ENCODE measurements around the gene CYB5A.

CYB5A gene

DNA sequence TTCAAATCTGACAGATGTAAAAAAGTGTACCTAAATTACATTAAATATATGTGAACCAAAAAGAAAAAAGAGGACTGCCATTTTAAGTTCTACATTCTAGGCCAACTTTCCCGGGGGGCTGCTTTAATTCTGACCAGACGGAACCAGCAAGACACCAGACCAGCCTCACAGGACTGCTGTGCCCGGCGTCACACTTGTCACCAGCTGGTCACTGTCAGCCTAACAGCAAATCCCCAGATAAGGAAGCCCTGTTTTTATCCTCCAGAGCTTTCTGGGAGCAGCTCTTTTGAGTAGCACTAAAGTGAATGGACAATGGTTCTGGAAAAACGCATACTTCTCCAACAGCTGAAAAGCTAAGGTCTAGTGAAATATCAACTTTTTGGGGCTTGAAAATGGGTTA, 35.6 kb downstream of the CYB5A start:
- in situ Hi-C loops (cut with MboI; ENCODE audit: low pct_unique_long_range_greater_than_20kb, low sequenced_read_pairs), result no loop called here
- no peak for DNase-seq

DNA sequence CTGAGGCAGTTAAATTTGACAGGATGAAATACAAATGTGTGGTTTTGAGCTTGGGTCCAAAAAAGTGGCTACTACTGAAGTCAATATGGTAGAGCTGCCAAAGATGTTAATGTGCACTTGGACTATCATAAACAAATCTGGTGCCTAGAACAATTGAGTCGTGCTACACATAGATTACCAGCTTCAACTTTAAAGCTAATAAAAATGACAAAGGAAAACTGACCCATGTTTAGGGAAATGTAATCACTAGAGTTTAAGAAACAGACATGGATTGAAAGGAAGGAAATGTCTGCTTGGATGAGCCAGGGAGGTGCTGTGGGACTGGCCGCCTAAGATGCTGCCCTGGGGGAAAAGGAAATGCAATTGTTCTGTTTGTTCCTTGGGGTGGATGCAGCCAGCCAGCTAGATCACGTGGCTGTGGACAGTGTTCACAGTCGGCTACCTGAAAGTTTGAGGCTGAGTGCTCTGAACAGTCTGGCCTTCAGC, 36.6 kb downstream of the CYB5A start:
- in situ Hi-C loops (cut with MboI; ENCODE audit: low pct_unique_long_range_greater_than_20kb, low sequenced_read_pairs), result no loop called here
- DNase-seq, result no peak

DNA sequence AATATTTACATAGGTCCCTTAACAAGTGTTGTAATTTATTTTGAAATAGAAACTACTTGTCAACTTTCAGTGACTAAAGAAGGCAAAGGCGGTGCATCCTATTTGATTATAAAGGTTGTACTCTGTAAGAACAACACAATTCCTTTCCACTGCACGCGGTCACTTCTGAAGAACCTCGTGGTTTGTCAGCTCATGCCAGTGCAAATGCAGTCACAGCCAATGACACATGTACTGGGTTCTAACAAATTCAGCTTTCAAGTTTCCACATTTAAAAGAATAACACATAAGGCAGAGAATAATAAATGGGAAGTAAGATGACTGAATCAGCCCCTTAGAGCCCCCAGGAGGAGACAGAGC, 39.7 kb downstream of the CYB5A start:
- DNase-seq, result no peak
- in situ Hi-C loops (cut with MboI; ENCODE audit: low pct_unique_long_range_greater_than_20kb, low sequenced_read_pairs), result no loop called here

DNA sequence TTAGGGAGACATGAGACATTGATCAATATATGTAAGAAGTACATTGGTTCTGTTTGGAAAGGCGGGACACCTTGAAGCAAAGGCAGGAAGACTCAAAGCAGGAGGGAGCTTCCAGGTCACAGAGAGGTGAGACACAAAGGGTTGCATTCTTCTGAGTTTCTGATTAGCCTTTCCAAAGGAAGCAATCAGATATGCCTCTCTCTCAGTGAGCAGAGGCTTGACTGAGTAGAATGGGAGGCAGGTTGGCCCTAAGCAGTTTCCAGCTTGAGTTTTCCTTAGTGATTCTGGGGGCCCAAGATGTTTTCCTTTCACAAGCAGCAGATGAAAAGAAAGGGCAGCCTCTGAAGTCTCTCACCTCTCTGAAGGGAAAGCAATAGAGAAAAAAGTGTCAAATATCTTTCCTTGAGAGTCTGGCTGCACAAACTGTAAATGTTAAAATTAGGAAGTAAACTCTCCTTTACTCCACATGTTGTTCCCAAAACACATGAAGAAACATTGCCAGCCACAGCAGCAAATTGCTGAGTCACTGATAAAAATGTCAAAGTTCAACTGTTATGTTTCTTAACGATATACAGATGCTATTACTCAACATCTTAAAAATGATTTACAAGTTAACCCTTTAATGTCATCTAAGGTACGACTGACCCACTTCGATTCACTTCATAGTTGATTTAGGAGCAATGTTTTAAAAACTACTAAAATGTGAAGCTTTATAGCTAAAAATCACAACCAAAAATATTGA, 40.3 kb downstream of the CYB5A start:
- DNase-seq, result peak; percentile 44
- in situ Hi-C loops (cut with MboI; ENCODE audit: low pct_unique_long_range_greater_than_20kb, low sequenced_read_pairs), result no loop called here

DNA sequence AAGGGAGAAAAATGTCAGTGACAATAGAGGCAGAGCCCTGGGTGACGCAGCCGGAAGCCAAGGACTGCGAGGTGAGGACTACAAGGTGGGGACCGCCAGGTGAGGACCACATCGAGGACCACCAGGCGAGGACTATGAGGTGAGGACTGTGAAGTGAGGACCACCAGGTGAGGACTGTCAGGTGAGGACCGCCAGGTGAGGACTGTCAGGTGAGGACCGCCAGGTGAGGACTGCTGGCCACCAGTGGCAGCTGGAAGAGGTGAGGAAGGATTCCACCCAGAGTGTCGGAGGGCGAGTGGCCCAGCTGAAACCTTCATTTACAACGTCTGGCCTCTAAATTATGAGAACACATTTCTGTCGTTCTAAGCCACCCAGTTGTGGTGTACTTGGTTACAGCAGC, 41.6 kb downstream of the CYB5A start:
- in situ Hi-C loops (cut with MboI; ENCODE audit: low pct_unique_long_range_greater_than_20kb, low sequenced_read_pairs), result no loop called here
- no peak for DNase-seq

DNA sequence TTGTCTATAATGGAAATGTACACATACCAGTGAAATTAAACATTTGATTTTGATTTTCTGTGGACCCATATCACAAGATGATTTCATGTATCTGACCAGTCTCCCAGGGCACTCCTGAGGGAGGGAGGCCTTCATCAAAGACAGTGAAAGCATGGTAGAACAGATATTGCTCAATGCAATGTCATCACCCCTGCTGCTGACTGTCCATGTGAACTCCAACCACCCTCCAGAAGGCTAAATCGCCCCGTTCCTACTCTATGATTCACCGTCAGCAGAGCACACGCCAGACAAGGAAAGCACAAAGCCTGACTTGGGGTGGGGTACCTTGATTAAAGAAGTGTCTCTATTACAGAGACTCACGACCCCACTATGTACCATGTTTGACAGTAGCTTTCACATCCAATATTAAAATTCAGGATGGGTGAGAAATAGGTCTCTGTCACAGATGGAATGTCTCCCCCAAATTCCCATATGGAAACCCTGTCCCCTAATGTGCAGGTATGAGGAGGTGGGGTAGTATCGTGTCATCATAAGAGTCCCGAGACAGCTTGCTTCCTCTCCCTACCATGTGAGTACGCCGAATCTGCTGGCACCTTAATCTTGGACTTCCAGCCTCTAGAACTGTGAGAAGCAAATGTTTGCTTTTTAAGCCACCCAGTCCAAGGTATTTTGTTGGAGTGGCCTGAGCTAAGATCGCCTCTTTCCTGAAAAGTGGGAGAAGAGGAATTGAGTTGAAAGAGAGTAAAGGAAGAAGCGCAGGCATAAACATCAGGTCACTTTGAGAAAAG, 42.4 kb downstream of the CYB5A start:
- in situ Hi-C loops (cut with MboI; ENCODE audit: low pct_unique_long_range_greater_than_20kb, low sequenced_read_pairs), result no loop called here
- no peak for DNase-seq

DNA sequence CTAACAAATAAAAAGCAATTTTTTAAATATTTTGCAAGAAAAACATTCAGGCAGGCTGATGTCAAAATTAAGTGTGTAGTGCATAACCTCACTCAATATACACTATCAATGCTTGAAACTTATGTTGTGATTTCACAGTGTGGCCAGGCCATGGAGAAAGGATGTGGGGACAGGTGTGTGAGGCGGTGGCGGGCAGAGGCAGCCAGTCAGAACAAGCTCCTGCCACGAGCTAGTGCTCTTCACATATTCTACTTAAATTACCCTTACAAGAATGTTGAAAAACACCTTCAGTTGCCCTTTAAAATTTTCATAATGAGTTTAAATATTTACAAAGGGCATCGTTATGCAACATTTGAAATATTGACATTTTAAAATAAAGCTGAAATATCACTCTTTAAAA, 43.2 kb downstream of the CYB5A start:
- in situ Hi-C loops (cut with MboI; ENCODE audit: low pct_unique_long_range_greater_than_20kb, low sequenced_read_pairs), result no loop called here

DNA sequence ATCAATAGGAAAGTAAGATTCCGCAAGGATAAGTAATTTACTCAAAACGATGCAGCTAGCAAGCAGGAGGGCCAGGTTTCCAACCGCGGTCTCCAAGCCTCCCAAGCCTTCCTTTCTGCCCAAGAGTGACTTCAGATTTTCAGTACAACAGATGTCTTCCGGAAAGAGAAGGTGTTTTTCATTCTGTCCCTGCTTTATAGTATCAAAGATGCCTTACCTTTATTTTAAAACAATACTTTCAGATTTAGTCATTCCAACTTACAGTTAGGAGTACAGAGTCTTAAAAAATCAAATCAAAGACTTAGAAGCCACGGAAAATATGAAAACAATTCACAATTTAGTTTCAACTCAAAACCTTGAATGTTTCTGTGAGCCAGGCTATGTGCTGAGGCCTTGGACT, 43.6 kb downstream of the CYB5A start:
- in situ Hi-C loops (cut with MboI; ENCODE audit: low pct_unique_long_range_greater_than_20kb, low sequenced_read_pairs), result no loop called here
- no peak for DNase-seq

More for the DNA sequence above, 43.2 kb downstream of the CYB5A start:
- DNase-seq, result no peak

DNA sequence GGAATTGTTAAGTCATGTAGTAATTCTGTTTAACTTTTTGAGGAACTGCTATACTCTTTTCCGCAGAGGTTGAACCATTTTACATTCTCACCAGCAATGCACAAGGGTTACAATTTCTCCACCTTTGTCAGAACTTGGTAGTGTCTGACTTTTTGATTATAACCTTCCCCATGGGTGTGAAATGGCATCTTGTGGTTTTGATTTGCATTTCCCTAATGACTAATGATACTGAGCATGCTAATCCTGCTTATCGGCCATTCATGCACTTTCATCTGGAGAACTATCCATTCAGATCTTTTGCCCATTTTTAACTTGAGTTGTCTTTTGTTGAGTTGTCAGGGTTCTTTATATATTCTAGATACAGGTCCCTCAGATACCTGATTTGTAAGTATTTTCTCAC, 47.2 kb downstream of the CYB5A start:
- in situ Hi-C loops (cut with MboI; ENCODE audit: low pct_unique_long_range_greater_than_20kb, low sequenced_read_pairs), result no loop called here
- DNase-seq, result no peak

DNA sequence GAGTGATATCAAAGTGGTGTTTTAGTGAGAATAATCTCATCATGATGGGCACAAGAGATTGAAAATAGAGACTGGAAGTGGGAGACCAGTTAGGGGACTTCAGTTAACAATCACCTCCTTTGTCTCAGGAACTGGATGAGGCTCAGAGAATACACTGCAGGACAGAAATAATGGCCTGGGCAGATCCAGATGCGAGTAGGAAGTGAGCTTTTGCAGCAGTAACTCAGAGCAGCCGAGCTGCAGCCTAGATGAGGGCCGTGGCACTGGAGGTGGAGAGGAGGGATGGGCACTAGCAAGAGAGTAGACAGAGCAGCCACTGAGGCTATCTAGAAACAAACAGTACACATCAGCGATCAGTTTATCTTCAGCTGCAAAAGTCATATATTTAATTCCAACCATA, 48.6 kb downstream of the CYB5A start:
- in situ Hi-C loops (cut with MboI; ENCODE audit: low pct_unique_long_range_greater_than_20kb, low sequenced_read_pairs), result no loop called here
- DNase-seq, result no peak

DNA sequence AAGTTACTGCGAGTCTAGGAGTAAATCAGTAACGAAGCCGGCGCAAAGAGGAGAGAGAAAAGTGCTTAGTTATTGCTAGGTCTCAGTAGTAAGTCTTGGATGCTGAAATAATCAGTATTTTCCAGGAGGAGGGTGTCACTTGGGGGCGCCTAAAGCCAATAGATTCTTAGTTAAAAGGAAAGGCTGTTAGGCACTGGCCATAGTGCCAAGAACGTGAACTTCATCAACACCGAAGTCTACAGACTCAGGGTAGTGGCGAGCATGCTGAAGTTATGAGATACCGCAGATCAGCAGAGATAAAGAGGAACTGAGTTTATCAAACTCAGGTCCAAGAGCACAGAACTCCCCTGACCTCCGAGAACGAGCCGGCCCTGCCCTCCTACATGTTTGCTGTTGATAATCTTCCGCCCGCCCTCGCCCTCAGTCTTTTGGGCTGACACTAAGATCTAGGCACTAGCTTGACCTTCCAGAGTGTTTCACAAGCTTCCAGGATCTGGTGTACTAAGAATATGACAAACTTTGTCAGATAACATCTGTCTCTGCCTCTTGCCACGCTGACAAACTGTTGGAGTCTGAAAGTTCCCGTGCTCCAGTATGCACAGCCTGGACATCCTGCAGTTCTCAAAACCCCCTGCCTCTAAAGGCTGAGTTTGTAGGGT, 49.2 kb downstream of the CYB5A start:
- DNase-seq, result peak; percentile 32
- in situ Hi-C loops (cut with MboI; ENCODE audit: low pct_unique_long_range_greater_than_20kb, low sequenced_read_pairs), result no loop called here

DNA sequence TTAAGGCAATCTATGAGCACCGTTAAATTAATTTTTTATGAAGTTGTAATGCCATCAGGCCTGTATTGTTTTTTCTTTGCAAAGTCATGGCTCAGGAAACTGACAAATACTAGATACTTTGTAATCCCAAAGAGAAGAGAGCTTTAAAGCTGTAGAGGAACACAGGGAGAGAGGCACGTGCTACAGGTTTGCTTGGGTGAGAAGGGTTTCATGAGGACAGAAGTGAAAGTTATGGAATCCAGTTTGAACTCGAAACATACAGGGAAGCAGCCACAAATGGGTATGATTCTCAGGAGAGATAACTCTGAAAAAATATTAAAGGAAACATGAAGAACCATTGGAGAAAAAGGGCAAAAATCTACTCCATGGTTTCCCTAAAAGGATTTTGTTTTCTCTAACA, 49.8 kb downstream of the CYB5A start:
- in situ Hi-C loops (cut with MboI; ENCODE audit: low pct_unique_long_range_greater_than_20kb, low sequenced_read_pairs), result no loop called here
- no peak for DNase-seq

DNA sequence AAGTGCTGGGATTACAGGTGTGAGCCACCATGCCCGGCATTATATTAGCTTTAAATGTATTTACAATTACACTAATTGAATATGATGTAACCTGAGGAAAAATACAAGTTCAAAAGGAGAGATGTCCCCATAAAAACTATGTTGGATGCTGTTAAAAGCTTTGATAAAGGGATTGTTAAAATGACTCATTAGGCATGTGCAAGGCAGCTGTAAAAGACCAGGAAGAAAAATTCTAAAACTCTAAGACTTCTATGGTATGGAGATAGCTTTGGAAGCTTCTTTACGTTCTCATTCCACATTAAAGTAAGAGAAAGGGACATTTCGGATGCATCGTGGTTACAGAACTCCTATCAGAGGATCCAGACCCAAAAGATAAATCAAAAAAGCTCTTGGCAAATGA, 50.3 kb downstream of the CYB5A start:
- in situ Hi-C loops (cut with MboI; ENCODE audit: low pct_unique_long_range_greater_than_20kb, low sequenced_read_pairs), result no loop called here

DNA sequence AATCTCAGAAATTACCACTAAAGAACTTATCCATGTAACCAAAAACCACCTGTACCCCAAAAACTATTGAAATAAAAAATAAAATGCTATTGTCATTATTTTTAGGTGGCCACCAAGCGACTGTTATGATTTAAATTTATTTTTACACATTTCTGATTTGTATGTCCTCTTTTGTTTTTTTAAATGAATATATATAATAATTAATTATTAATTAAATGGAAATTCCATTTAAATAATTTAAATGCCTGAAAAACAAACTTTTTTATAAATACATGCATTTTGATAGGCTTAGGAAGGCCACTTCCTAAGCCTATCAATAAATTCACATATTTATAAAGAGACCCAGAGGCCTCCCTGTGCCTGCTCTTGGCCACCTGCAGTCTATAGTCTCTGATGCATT, 52.2 kb downstream of the CYB5A start:
- in situ Hi-C loops (cut with MboI; ENCODE audit: low pct_unique_long_range_greater_than_20kb, low sequenced_read_pairs), result no loop called here
- DNase-seq, result no peak

More for the DNA sequence above, 50.3 kb downstream of the CYB5A start:
- no peak for DNase-seq

DNA sequence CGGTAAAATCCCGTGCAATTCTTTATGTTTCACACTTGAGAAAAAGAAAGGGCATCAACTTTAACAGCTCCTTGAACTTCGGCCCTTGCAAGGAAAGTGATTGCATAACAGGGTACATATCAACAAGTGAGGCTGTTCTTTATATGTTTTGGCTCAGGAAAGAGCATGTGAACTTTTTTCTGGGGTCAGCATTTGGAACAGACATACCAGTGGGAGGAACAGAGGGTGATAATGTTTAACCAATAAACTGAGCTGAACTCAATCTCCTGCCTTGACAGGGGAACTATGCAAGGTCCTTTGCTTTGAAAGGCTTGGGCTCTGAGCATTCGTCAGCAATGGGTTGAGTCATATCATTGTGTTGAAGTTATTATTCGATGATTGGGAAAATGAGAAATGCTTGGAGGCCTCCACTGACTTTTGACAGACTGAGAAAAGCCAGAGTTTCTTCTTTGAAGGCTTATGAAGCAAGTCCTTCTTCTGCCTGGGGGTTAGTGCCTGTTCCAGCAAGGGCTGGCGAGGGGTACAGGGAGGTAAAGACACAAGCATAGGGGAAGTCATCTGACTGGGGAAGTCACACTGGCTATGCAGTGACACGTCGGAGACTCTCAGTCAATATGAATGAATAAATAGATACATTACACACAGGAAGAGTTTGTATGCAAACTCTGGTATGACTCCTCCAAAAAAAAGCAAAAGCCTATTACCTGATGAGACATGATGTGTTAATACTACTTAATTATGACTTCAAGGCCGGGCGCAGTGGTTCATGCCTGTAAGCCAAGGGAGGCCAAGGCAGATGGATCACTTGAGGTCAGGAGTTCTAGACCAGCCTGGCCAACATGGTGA, 57.2 kb downstream of the CYB5A start:
- DNase-seq, result no peak
- in situ Hi-C loops (cut with MboI; ENCODE audit: low pct_unique_long_range_greater_than_20kb, low sequenced_read_pairs), result no loop called here

DNA sequence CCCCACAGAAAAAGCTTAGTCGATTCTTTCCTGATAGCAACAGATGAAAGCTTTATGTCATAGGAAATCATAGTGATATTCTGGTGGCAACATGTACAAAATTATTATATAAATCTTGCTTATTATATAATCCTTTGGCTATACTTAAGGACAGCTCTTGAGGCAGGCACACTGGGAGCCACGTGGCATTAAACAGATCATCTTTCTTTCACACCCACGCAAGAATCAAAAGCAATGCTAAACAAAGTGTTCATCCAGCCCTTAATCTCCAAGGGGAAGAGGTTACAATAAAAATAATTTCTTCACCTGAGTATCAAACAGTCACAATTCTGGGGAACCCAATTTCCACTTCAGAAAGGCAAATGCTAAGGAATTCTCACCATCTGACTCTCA, 57.8 kb downstream of the CYB5A start:
- DNase-seq, result no peak
- in situ Hi-C loops (cut with MboI; ENCODE audit: low pct_unique_long_range_greater_than_20kb, low sequenced_read_pairs), result no loop called here

DNA sequence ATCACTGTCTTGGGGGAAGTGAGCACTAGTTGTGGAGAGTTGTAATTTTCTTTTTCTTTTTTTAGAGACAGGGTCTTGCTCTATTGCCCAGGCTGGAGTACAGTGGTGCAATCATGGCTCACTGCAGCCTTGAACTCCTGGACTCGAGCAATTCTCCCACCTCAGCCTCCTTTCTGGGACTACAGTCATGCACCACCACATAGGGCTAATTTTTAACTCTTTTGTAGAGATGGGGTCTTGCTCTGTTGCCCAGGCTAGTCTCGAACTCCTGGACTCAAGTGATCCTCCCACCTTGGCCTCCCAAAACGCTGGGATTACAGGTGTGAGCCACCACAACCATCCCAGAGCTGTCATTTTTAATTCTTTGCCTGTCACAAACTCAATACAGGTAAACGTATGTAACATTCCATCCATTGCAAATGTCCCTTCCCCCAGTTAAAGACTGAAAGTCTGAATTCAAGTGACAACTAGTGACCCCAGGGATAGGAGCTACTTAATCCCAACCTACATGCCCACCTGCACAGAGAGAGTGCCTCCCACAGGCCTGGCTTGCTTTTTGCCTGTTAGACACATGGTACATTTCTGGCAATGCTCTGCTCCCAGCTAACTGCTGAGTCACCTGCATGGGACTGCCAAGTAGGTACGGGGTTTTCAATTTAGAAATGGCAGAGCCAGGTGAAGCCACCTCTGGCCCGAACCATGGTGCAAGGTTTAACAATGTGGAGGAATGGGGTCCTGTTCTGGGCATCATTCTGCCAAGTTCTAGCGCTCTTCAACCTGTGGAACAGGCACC, 60.6 kb downstream of the CYB5A start:
- DNase-seq, result no peak
- in situ Hi-C loops (cut with MboI; ENCODE audit: low pct_unique_long_range_greater_than_20kb, low sequenced_read_pairs), result no loop called here

DNA sequence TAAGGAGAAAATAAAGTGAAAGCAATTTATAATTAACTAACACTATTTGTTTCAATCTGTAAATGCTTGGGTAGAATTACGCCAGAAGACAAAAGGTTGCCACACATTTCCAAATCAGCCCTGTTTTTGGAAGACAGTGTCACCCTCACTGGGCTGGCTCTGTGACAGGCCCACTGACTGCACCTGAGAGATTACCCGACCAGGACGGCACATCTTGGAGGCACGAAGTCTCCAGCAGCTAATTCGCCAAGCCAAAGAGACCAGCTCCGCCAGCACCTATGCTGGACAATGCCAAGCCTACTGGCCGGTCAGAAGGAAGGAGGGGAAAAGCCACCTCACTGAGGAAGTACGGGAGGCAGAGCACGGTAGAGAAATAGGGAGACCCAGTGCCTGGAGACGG, 61.9 kb downstream of the CYB5A start:
- in situ Hi-C loops (cut with MboI; ENCODE audit: low pct_unique_long_range_greater_than_20kb, low sequenced_read_pairs), result no loop called here
- DNase-seq, result no peak

DNA sequence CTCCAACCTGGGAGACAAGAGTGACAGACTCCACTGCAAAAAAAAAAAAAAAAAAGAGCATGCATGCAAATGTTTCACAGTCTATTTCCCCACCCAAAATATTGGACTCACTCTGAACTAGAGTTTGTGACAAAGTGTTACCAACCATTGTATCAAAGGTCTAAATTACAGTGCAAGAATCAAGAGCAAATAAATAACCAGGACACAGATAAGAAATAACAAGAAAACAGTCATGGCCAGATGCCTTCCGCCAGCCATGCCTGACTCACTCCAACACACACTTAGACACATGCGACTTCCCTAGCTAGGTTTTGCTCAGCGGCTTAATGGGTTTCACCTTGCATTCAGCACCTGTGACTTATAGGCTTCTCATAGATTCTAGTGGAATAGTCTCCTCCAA, 62.8 kb downstream of the CYB5A start:
- DNase-seq, result no peak

More for the DNA sequence above, 62.8 kb downstream of the CYB5A start:
- in situ Hi-C loops (cut with MboI; ENCODE audit: low pct_unique_long_range_greater_than_20kb, low sequenced_read_pairs), result no loop called here
